ENCODE data around the gene ADGRL3.

DNA sequence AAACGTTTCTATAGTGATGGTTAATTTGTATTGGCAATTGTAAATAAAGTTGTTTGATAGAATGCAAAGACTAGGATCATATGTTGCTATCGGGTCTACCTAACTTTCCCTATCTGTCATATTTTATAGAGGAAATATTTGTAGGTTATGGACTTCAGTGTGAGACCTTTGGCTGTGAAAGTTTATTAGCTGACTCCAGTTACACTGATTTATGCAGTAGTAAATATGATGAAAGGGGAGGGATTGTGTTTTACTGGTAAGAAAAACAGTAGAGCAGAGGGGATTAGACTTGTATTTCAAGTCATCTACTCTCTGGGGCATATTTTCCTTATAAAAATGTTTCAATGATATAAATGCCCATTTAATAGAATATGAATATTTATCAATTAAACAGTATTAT is 43.8 kb downstream of the ADGRL3 start:
- TF ChIP-seq, protein P1, sequence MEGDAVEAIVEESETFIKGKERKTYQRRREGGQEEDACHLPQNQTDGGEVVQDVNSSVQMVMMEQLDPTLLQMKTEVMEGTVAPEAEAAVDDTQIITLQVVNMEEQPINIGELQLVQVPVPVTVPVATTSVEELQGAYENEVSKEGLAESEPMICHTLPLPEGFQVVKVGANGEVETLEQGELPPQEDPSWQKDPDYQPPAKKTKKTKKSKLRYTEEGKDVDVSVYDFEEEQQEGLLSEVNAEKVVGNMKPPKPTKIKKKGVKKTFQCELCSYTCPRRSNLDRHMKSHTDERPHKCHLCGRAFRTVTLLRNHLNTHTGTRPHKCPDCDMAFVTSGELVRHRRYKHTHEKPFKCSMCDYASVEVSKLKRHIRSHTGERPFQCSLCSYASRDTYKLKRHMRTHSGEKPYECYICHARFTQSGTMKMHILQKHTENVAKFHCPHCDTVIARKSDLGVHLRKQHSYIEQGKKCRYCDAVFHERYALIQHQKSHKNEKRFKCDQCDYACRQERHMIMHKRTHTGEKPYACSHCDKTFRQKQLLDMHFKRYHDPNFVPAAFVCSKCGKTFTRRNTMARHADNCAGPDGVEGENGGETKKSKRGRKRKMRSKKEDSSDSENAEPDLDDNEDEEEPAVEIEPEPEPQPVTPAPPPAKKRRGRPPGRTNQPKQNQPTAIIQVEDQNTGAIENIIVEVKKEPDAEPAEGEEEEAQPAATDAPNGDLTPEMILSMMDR (IDR thresholded peaks at IDR 0.05; ENCODE audit: insufficient read depth, low read length, poor library complexity, severe bottlenecking), result no peak
- no peak for TF ChIP-seq EZH2phosphoT487 (conservative IDR thresholded peaks at IDR 0.05; ENCODE audit: low read length)
